Suprapubic skin (tissue), 4 donors: ENCODE data around the gene LHFPL3.

Experiments
- EP300 ChIP-seq: sonication (generic); formaldehyde crosslinking; IDR thresholded peaks from one replicate; pipeline ENCODE4 v1.6.1; 2017; ENCODE audit warnings: antibody characterized with exemption
- POLR2A ChIP-seq, 2 donors: fragments of 450-650 bp; IDR thresholded peaks; one replicate each; pipeline ENCODE4 v1.6.1; 2017; ENCODE audit warnings: antibody characterized with exemption in 2 of 2, mild to moderate bottlenecking in 2 of 2, moderate library complexity in 2 of 2
- POLR2AphosphoS5 ChIP-seq, 3 donors: sonication (generic); formaldehyde crosslinking; IDR thresholded peaks; one replicate each; pipeline ENCODE4 v1.6.1; 2017; ENCODE audit warnings: antibody characterized with exemption in 3 of 3
- TF ChIP-seq, protein P1 (sequence below), 2 donors: fragments of 200-600 bp in 1 of 2; fragments of 450-650 bp in 1 of 2; sonication (generic) in 1 of 2; IDR thresholded peaks; one replicate each; pipeline ENCODE4 v1.5.1; 2016 to 2019; ENCODE audit warnings: antibody characterized with exemption in 2 of 2, mild to moderate bottlenecking in 1 of 2, moderate library complexity in 1 of 2

DNA sequence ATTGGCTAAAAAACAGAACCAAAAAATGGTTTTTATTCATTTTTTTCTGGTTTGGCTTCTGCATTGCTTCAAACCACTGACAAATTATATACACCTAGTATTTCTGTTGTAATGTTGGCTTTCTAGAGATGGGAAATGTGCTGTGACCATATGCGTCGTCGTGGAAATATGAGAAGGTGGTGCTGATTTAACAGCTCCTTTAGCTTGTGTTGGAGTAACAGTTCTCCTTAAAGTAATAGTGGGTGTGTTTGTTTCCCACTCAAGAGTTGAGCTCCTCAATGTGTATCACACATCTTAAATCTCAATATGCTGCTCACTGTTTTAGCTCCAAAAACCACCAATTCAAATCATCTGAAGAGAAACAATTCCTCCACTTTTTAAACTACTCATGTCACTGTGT, 196.4 kb downstream of the LHFPL3 start:
- TF ChIP-seq, protein P1, sequence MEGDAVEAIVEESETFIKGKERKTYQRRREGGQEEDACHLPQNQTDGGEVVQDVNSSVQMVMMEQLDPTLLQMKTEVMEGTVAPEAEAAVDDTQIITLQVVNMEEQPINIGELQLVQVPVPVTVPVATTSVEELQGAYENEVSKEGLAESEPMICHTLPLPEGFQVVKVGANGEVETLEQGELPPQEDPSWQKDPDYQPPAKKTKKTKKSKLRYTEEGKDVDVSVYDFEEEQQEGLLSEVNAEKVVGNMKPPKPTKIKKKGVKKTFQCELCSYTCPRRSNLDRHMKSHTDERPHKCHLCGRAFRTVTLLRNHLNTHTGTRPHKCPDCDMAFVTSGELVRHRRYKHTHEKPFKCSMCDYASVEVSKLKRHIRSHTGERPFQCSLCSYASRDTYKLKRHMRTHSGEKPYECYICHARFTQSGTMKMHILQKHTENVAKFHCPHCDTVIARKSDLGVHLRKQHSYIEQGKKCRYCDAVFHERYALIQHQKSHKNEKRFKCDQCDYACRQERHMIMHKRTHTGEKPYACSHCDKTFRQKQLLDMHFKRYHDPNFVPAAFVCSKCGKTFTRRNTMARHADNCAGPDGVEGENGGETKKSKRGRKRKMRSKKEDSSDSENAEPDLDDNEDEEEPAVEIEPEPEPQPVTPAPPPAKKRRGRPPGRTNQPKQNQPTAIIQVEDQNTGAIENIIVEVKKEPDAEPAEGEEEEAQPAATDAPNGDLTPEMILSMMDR (IDR thresholded peaks at IDR 0.05), result no peak
- no peak for TF ChIP-seq POLR2AphosphoS5 (IDR thresholded peaks at IDR 0.05)
- TF ChIP-seq POLR2A (IDR thresholded peaks at IDR 0.05), result no peak
- no peak for TF ChIP-seq EP300
